Astrocyte (in vitro differentiated cells and primary cell): ENCODE measurements around the gene AGGF1. TPM values are rescaled to one million over a fixed set of nuclear protein-coding genes. Genes with fewer than 3 reads are reported as not detected.

Source experiments
- DNase-seq: peaks from one replicate; pipeline ENCODE4 v3.0.0-alpha.2; 2010; ENCODE audit warnings: low read depth
- FAIRE-seq: peaks from 2 replicates; lab custom pipeline; 2011; peaks lifted over from hg19 to GRCh38; lab: Jason Lieb, UNC
- H2AFZ ChIP-seq: 2 replicates; pipeline ENCODE4 v1.6.0; 2012; ENCODE audit warnings: low read depth, low read length, inconsistent platforms
- H3K27ac ChIP-seq: 2 replicates; pipeline ENCODE4 v1.5.1; 2011; ENCODE audit warnings: low read depth, low read length, inconsistent platforms
- H3K27me3 ChIP-seq: 2 replicates; pipeline ENCODE4 v1.6.0; 2011; ENCODE audit warnings: low read length, inconsistent platforms; ENCODE audit not compliant: insufficient read depth
- H3K36me3 ChIP-seq: 2 replicates; pipeline ENCODE4 v1.5.1; 2011; ENCODE audit warnings: low read length, inconsistent platforms; ENCODE audit not compliant: insufficient read depth
- H3K4me1 ChIP-seq: 2 replicates; pipeline ENCODE4 v1.5.1; 2011; ENCODE audit warnings: low read length, inconsistent platforms; ENCODE audit not compliant: insufficient read depth
- H3K4me2 ChIP-seq: 2 replicates; pipeline ENCODE4 v1.6.0; 2012; ENCODE audit warnings: low read length, inconsistent platforms
- H3K4me3 ChIP-seq: 2 replicates; pipeline ENCODE4 v1.5.1; 2011; ENCODE audit warnings: low read depth, mild to moderate bottlenecking, low read length, inconsistent platforms; ENCODE audit not compliant: insufficient read depth
- H3K79me2 ChIP-seq: 2 replicates; pipeline ENCODE4 v1.6.0; 2012; ENCODE audit warnings: mild to moderate bottlenecking, low read length, inconsistent platforms; ENCODE audit not compliant: insufficient read depth
- H3K9ac ChIP-seq: 2 replicates; pipeline ENCODE4 v1.6.0; 2012; ENCODE audit warnings: mild to moderate bottlenecking, low read length, inconsistent platforms
- H3K9me3 ChIP-seq: 2 replicates; pipeline ENCODE4 v1.5.1; 2012; ENCODE audit warnings: low read depth, mild to moderate bottlenecking, low read length, inconsistent platforms; ENCODE audit not compliant: insufficient read depth
- H4K20me1 ChIP-seq: 2 replicates; pipeline ENCODE4 v1.6.0; 2012; ENCODE audit warnings: low read length, inconsistent platforms; ENCODE audit not compliant: insufficient read depth
- H3K27ac Mint-ChIP-seq: one replicate; pipeline ENCODE4 v1.8.0; 2021; ENCODE audit warnings: mild to moderate bottlenecking, mixed read lengths; ENCODE audit not compliant: unreplicated experiment
- H3K27me3 Mint-ChIP-seq: one replicate; pipeline ENCODE4 v1.8.0; 2021; ENCODE audit warnings: low read depth, mixed read lengths; ENCODE audit not compliant: unreplicated experiment
- H3K36me3 Mint-ChIP-seq: one replicate; pipeline ENCODE4 v1.8.0; 2021; ENCODE audit warnings: low read depth, mixed read lengths; ENCODE audit not compliant: unreplicated experiment
- H3K4me1 Mint-ChIP-seq: one replicate; pipeline ENCODE4 v1.8.0; 2021; ENCODE audit warnings: low read depth, mixed read lengths; ENCODE audit not compliant: unreplicated experiment
- H3K4me3 Mint-ChIP-seq: one replicate; pipeline ENCODE4 v1.8.0; 2021; ENCODE audit warnings: mild to moderate bottlenecking, moderate library complexity, mixed read lengths; ENCODE audit not compliant: unreplicated experiment
- H3K9me3 Mint-ChIP-seq: one replicate; pipeline ENCODE4 v1.8.0; 2021; ENCODE audit warnings: mild to moderate bottlenecking, mixed read lengths; ENCODE audit not compliant: unreplicated experiment
- EZH2 ChIP-seq: IDR thresholded peaks from 2 replicates; pipeline ENCODE4 v1.6.1; 2012; ENCODE audit warnings: mild to moderate bottlenecking, low read length, inconsistent platforms; ENCODE audit not compliant: insufficient read depth
- total RNA-seq: library from RNA; stranded (reverse); gene quantifications from 2 replicates; pipeline ENCODE4 v1.2.1, GENCODE V29; 2021
- TF ChIP-seq, protein P1 (sequence below): IDR thresholded peaks from 2 replicates; pipeline ENCODE4 v1.5.1; 2011; ENCODE audit warnings: low read depth, mild to moderate bottlenecking, inconsistent platforms, low read length, moderate library complexity; ENCODE audit not compliant: insufficient read depth

The AGGF1 gene
- total RNA-seq, 1 donor from 2014 or later = 18.2 TPM

- no peaks in the 10 kb centered on the region for H3K79me2 ChIP-seq
- peak overlapping the region; percentile 95 for H3K4me3 Mint-ChIP-seq
- peak overlapping the region; percentile 96 for H3K4me2 ChIP-seq
- H3K27ac Mint-ChIP-seq = peak overlapping the region; percentile 98
- H3K4me3 ChIP-seq = peak overlapping the region; percentile 76
- H3K4me1 ChIP-seq = peaks cover 7% of the 10 kb centered on the region
- peaks cover 13% of the 10 kb centered on the region for H3K36me3 Mint-ChIP-seq
- no peaks in the 10 kb centered on the region for H3K27me3 ChIP-seq
- no peaks in the 10 kb centered on the region for H4K20me1 ChIP-seq
- H3K27me3 Mint-ChIP-seq = no peaks in the 10 kb centered on the region
- FAIRE-seq (peak; percentile 23), DNase-seq (peak; percentile 29)
- no peaks in the 10 kb centered on the region for H3K9me3 ChIP-seq
- H3K27ac ChIP-seq = peak overlapping the region; percentile 77
- H3K4me1 Mint-ChIP-seq = peaks cover 7% of the 10 kb centered on the region
- peak overlapping the region; percentile 88 for H3K9ac ChIP-seq
- H3K36me3 ChIP-seq = no peaks in the 10 kb centered on the region
- no peak for TF ChIP-seq EZH2
- TF ChIP-seq, protein P1, sequence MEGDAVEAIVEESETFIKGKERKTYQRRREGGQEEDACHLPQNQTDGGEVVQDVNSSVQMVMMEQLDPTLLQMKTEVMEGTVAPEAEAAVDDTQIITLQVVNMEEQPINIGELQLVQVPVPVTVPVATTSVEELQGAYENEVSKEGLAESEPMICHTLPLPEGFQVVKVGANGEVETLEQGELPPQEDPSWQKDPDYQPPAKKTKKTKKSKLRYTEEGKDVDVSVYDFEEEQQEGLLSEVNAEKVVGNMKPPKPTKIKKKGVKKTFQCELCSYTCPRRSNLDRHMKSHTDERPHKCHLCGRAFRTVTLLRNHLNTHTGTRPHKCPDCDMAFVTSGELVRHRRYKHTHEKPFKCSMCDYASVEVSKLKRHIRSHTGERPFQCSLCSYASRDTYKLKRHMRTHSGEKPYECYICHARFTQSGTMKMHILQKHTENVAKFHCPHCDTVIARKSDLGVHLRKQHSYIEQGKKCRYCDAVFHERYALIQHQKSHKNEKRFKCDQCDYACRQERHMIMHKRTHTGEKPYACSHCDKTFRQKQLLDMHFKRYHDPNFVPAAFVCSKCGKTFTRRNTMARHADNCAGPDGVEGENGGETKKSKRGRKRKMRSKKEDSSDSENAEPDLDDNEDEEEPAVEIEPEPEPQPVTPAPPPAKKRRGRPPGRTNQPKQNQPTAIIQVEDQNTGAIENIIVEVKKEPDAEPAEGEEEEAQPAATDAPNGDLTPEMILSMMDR = no peak
- H2AFZ ChIP-seq = peak overlapping the region; percentile 95
- H3K9me3 Mint-ChIP-seq = no peaks in the 10 kb centered on the region
Measured at GRCh38 chr5:77087484-77088261, 57.5 kb downstream of the AGGF1 start.

DNA sequence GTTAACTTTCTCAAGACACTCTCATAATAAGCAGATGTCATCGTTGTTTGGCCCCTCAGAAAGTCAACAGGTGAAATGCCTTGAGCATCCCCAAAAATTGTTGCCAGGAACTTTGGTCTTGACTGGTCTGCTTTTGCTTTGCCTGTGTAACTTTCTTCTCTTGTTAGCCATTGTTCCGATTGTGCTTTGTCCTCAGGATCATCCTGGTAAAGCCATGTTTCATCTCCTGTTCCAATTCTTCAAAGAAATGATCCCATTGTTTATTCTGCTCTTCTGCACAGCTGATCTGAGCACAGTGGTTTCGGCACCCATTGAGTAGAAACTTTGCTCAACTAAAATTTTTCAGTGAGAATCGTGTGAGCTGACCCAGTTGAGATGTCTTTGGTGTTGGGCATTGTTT is 65.0 kb downstream of the AGGF1 start:
- Histone ChIP-seq H3K9ac (no peak overlapping the region), H3K9me3 (no peaks in the 10 kb centered on the region), H4K20me1 (no peaks in the 10 kb centered on the region), H3K79me2 (no peaks in the 10 kb centered on the region), H3K27me3 (no peaks in the 10 kb centered on the region), H3K4me3 (no peak overlapping the region), H2AFZ (no peak overlapping the region), H3K4me2 (no peak overlapping the region), H3K36me3 (no peaks in the 10 kb centered on the region), H3K27ac (no peak overlapping the region), H3K4me1 (no peaks in the 10 kb centered on the region)
- FAIRE-seq (no peak), DNase-seq (no peak)
- no peak overlapping the region for H3K27ac Mint-ChIP-seq
- TF ChIP-seq, protein P1 = no peak
- no peak for TF ChIP-seq EZH2
- H3K9me3 Mint-ChIP-seq = peaks cover 8% of the 10 kb centered on the region
- H3K4me3 Mint-ChIP-seq = no peak overlapping the region
- no peaks in the 10 kb centered on the region for H3K4me1 Mint-ChIP-seq
- no peaks in the 10 kb centered on the region for H3K27me3 Mint-ChIP-seq
- H3K36me3 Mint-ChIP-seq = peaks cover 34% of the 10 kb centered on the region

- peaks cover 3% of the 10 kb centered on the region for H3K4me1 Mint-ChIP-seq
Measured at GRCh38 chr5:77101298-77101697, 71.1 kb downstream of the AGGF1 start.

More at GRCh38 chr5:77101298-77101697, 71.1 kb downstream of the AGGF1 start:
- no peaks in the 10 kb centered on the region for H3K27me3 ChIP-seq
- H3K9me3 ChIP-seq = no peaks in the 10 kb centered on the region
- H3K4me2 ChIP-seq = peak overlapping the region; percentile 44
- H3K36me3 ChIP-seq = no peaks in the 10 kb centered on the region
- H3K79me2 ChIP-seq = no peaks in the 10 kb centered on the region
- no peak overlapping the region for H3K27ac ChIP-seq
- peak overlapping the region; percentile 32 for H2AFZ ChIP-seq
- no peaks in the 10 kb centered on the region for H3K9me3 Mint-ChIP-seq
- FAIRE-seq = peak; percentile 75
- no peak overlapping the region for H3K4me3 ChIP-seq
- no peak overlapping the region for H3K9ac ChIP-seq
- H3K27me3 Mint-ChIP-seq = no peaks in the 10 kb centered on the region
- no peaks in the 10 kb centered on the region for H3K4me1 ChIP-seq
- peak; percentile 70 for DNase-seq
- peaks cover 18% of the 10 kb centered on the region for H3K36me3 Mint-ChIP-seq
- no peak overlapping the region for H3K27ac Mint-ChIP-seq
- TF ChIP-seq, protein P1 = no peak
- TF ChIP-seq EZH2 = no peak
- no peak overlapping the region for H3K4me3 Mint-ChIP-seq
- H4K20me1 ChIP-seq = no peaks in the 10 kb centered on the region
